ACHN (cell line): ENCODE data around the gene KLK13.

ENCODE experiments used
- DNase-seq: peaks from one replicate; pipeline ENCODE4 v3.0.0-alpha.2; 2015
- in situ Hi-C: cut with HindIII; loops from 2 replicates; pipeline ENCODE4 v1.10.0; 2017; ENCODE audit warnings: low sequenced_read_pairs, low pct_ligation_motif_present, low pct_unique_long_range_greater_than_20kb

The KLK13 gene

DNA sequence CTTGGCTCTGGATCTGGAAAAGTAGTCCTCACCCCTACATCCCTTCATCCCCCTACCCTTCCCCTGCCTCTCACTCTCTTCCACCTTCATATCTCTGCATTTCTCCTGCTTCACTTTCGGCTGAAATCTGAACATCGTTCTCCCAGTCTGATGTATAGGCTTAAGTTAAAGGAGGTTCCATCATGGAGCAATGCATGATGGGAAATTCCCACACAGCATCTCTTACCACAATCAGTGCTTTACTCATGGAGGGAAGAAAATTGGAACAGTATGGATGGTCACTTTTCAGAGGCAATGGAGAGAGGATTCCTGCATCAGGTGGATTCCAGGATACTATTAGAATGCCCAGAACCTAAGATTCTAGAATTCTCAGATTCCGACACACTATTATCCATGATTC, 57.4 kb downstream of the KLK13 start:
- in situ Hi-C loops = no loop called here
- no peak for DNase-seq

DNA sequence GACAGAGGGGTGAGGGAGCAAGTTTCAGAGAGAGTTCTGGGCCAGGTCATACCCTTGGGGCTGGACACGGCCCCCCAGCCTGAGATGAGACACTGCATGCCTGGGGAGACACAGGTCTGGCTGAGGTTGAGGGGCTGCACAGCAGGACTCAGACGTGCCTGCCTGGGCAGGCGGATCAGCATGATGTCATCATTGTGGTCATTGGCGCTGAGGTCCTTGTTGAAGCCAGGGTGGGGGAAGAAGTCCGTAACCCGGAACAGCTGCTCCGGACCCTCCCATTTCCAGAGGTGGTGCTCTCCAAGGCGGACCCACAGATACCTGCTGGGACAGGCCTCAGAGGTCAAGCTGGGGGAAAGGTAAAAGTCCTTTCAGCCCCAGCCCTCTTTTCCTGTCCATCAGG, 58.5 kb downstream of the KLK13 start:
- in situ Hi-C loops = no loop called here
- DNase-seq = no peak
